Stimulated activated naive CD8-positive, alpha-beta T cell treated with anti-CD3 and anti-CD28 coated beads, Interleukin-15, Interleukin-2, amounts not matched to agents 100 U/mL and 50 U/mL, for 24 hours (primary cell): Measurements from ENCODE around the gene BNIPL.

ENCODE experiments used
- ATAC-seq: fragments of 150-1000 bp; cut with Tn5 transposase; one replicate; pipeline ENCODE4 v1.10.0; 2021
- DNase-seq: peaks from one replicate; pipeline ENCODE4 v3.0.0; 2021

The BNIPL gene

DNA sequence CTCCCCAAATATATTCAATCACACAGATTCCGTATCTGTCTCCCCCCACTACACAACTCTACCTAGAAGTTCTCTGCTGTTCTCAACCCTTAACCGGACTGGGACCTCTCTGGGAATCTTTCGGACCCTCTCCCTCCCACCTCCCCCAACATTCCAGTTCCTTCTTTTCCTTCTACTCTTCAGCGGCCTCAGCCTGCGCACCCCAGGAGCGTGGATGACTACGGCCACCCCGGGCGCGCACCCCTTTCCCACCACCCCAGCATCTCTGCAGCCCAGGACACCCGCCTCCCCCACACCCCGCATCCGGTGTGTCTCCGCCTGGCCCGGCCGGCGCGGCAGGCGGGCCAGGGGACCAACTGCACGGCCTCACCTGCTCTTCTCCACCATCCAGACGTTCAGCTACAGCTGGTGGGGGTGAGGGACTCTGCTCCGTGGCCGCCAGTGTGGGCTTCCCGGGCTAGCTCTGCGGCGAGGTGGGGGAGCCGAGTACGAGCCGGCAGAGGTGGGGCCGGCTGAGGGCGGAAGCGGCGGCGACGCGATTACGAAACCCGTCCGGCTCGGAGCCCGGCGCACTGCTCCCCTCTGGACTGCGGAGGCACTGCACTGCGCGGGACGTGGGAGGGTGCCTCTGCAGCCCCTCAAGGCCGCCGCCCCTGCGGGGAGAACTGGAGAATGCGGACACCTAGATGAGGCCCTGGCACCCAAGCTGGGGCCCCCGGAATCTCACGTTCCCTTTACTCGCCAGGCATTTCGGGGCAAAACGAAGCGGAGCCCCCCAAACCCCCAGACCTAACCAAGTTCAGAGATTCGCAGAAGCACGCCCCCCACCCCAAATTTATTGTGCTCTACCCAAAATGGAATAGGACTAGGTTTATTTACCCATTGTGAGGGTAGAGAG is 23.0 kb downstream of the BNIPL start, which contains the start of gene CDC42SE1:
Gene CDC42SE1, minus strand, starts transcription at position 514 of the 898 bp plus-strand sequence. CDS start 3,892 bp downstream, outside the sequence.
- ATAC-seq (peak; percentile 83), DNase-seq (peak; percentile 89)

DNA sequence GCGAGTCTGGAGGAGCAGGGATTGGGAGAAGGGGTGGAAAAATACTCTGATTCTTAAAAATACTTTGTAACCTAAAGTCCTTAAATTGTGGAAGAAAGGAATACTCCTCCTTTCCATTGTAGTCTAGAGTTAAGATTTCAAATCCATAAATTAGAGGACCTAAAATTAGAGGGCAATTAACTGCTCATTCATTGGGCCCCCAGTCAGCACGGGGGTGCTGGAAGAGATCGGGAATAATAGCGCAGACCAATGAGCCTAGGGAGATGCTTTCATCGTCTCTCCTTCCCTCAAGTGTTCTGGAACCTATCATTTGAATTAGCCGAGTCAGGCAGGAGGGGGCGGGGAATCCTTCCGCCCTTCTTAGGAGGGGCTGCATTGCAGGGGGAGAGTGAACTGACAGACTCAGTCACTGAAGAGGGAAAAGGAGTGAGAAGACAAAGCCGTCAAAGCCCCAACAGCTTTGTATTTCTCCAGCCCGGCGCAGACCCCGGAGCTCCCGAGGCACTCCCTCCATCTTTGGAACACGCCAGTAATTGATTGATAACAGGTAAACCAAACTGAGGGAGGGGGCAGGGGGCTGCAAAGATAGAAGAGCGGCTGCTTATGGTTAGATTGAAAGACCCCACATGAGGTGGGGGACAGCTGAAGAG is 23.7 kb downstream of the BNIPL start, which contains the start of gene MLLT11:
Gene MLLT11, plus strand, starts transcription at position 391 of the 650 bp plus-strand sequence. CDS start 6,828 bp downstream, outside the sequence.
- no peak for ATAC-seq
- peak; percentile 62 for DNase-seq

GRCh38 chr1:151060657-151061421 is 24.5 kb downstream of the BNIPL start:
- DNase-seq (no peak), ATAC-seq (no peak)

DNA sequence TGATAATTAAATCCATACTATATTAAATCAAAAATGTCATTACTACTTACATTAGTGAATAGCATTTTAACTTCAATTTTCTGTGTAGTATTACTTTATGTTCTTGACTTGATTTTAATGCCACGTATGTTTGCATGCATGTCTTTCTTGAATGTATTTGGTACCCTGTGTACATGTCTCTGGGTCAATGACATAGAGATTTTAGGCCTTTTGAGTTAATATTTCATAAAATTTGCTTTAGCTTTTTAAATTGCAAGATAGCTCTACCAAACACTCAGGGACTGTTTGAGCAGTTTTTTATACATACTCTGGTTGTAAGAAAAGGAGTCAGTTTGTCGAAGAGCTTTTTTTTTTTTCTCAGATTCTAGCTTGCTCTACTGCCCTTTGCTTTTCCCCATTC is 25.3 kb downstream of the BNIPL start:
- ATAC-seq (no peak), DNase-seq (no peak)

GRCh38 chr1:151062741-151063371 is 26.5 kb downstream of the BNIPL start:
- ATAC-seq (no peak), DNase-seq (no peak)

DNA sequence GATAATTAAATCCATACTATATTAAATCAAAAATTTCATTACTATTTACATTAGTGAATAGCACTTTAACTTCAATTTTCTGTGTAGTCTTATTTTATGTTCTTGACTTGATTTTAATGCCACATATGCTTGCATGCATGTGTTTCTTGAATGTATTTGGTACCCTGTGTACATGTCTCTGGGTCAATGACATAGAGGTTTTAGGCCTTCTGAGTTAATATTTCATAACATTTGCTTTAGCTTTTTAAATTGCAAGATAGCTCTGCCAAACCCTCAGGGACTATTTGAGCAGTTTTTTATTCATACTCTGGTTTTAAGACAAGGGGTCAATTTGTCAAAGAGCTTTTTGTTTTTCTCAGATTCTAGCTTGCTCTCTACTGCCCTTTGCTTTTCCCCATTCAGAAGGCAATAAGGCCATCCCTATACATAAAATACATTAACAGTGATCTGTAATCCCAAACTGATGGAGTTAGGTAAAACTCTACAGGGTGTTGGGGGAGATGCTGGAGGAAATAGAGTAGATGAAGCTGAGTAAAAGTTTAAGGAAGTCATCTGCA is 28.8 kb downstream of the BNIPL start:
- DNase-seq = no peak
- no peak for ATAC-seq

DNA sequence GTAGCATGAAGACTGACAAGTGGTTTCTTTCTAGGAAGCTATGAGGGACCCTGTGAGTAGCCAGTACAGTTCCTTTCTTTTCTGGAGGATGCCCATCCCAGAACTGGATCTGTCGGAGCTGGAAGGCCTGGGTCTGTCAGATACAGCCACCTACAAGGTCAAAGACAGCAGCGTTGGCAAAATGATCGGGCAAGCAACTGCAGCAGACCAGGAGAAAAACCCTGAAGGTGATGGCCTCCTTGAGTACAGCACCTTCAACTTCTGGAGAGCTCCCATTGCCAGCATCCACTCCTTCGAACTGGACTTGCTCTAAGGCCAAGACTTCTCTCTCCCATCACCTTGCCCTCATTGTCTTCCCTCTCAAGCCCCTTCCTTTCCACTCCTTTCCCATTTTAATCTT is 30.8 kb downstream of the BNIPL start:
- no peak for DNase-seq

DNA sequence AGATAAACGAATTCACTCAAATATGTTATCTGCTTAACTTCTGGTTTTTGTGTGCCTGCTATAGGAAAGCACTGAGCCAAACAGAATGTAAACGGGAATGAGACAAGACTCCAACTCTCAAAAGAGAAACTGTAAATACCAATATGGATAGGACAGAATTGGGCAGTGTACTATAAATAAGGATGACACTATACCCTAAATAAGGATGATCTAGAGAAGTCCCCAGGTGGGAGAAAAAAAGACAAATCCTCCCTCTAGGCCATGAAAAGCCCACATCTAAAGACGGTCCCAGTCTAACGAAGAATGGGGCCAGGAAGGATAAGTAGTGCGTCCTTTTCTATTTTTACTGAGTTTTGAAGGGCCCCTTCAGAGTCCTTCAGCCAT is 32.7 kb downstream of the BNIPL start:
- no peak for DNase-seq
- no peak for ATAC-seq

More for the DNA sequence above, 30.8 kb downstream of the BNIPL start:
- ATAC-seq = no peak

GRCh38 chr1:151070474-151071276 is 34.3 kb downstream of the BNIPL start, which contains the start of gene GABPB2:
Gene GABPB2, plus strand, starts transcription at chr1:151070761. Its CDS starts 17,429 bp downstream, at chr1:151088190.
- ATAC-seq (peak; percentile 93), DNase-seq (peak; percentile 96)

DNA sequence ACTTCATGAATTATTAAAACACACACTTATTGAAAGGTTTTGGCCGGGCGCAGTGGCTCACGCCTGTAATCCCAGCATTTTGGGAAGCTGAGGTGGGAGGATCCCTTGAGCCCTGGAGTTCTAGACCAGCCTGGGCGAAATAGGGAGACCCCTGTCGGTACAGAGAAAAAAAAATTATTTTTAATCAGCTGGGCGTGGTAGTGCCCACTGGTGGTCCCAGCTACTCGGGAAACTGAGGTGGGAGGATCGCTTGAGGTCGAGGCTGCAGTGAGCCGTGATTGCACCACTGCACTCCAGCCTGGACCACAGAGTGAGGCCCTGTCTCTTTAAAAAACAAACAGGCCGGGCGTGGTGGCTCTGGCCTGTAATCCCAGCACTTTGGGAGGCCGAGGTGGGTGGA is 35.8 kb downstream of the BNIPL start:
- no peak for DNase-seq
- ATAC-seq = no peak

DNA sequence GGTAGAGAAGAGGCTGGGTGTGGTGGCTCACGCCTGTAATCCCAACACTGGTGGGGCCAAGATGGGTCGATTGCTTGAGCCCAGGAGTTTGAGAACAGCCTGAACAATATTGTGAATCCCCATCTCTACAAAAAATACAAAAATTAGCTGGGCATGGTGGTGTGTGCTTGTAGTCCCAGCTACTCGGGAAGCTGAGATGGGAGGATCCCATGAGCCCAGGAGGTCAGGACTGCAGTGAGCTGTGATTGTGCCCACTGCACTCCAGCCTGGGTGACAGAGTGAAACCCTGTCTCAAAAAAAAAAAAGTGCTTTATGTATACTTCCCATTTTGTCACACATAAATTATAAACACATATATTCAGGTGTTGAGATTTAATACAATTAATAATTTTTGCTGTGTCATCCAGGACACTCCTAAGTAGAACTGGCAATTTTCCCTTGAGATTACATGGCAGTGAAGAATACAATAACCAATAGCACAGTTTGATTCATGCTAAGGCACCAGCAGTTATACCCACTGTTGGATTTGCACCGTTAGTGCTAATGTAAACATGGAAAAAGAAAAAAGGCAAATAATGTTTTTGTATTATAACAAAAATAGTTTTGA is 49.7 kb downstream of the BNIPL start:
- DNase-seq (no peak), ATAC-seq (no peak)
